ENCODE data around the gene RHOA.

DNA sequence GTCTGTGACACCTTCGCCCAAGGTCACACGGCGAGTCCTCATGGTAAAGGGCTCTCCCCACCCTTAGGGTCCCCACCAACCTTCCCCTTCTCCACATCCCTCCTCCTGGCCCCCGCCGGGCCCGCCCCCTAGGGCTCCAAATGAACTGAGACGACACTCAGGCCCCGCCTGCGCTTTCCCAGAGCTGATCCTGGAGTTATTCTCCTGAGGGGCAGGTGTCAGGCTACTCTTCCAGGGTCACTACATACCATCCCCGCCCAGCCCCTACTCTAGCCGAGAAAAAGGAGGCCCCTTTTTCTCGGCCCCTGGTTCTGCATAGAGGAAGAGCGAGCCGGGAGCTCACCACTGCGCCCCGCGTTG, 72.2 kb downstream of the RHOA start:
- TF ChIP-seq, protein P1, sequence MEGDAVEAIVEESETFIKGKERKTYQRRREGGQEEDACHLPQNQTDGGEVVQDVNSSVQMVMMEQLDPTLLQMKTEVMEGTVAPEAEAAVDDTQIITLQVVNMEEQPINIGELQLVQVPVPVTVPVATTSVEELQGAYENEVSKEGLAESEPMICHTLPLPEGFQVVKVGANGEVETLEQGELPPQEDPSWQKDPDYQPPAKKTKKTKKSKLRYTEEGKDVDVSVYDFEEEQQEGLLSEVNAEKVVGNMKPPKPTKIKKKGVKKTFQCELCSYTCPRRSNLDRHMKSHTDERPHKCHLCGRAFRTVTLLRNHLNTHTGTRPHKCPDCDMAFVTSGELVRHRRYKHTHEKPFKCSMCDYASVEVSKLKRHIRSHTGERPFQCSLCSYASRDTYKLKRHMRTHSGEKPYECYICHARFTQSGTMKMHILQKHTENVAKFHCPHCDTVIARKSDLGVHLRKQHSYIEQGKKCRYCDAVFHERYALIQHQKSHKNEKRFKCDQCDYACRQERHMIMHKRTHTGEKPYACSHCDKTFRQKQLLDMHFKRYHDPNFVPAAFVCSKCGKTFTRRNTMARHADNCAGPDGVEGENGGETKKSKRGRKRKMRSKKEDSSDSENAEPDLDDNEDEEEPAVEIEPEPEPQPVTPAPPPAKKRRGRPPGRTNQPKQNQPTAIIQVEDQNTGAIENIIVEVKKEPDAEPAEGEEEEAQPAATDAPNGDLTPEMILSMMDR (IDR thresholded peaks at IDR 0.05; ENCODE audit: low read depth, low read length): no peak
- TF ChIP-seq POLR2A (IDR thresholded peaks at IDR 0.05; ENCODE audit: extremely low read depth, insufficient read length): no peak
- TF ChIP-seq, protein P2, sequence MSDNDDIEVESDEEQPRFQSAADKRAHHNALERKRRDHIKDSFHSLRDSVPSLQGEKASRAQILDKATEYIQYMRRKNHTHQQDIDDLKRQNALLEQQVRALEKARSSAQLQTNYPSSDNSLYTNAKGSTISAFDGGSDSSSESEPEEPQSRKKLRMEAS (IDR thresholded peaks at IDR 0.05; ENCODE audit: low read depth, low read length): no peak
